HT1080 (cell line): Measurements from ENCODE around the gene GRHPR. TPM values are rescaled to one million over a fixed set of nuclear protein-coding genes. Genes with fewer than 3 reads are reported as not detected.
"Not testable (repeated sequence)": the region's sequence is repeated elsewhere in the genome, so short reads cannot be mapped to it uniquely, and the experiment has no call there.

Source experiments
- DNase-seq: peaks from one replicate; pipeline ENCODE4 v3.0.0-alpha.2; 2015; ENCODE audit warnings: low read depth
- total RNA-seq: library from RNA; depleted of rRNA; stranded (reverse); fragments of >200 nt; shearing (Covaris generic); gene quantifications from 2 replicates; pipeline ENCODE4 v1.2.3, GENCODE V29; 2014

The GRHPR gene
- total RNA-seq, 1 experiment from 2014 or later, result 149 TPM

DNA sequence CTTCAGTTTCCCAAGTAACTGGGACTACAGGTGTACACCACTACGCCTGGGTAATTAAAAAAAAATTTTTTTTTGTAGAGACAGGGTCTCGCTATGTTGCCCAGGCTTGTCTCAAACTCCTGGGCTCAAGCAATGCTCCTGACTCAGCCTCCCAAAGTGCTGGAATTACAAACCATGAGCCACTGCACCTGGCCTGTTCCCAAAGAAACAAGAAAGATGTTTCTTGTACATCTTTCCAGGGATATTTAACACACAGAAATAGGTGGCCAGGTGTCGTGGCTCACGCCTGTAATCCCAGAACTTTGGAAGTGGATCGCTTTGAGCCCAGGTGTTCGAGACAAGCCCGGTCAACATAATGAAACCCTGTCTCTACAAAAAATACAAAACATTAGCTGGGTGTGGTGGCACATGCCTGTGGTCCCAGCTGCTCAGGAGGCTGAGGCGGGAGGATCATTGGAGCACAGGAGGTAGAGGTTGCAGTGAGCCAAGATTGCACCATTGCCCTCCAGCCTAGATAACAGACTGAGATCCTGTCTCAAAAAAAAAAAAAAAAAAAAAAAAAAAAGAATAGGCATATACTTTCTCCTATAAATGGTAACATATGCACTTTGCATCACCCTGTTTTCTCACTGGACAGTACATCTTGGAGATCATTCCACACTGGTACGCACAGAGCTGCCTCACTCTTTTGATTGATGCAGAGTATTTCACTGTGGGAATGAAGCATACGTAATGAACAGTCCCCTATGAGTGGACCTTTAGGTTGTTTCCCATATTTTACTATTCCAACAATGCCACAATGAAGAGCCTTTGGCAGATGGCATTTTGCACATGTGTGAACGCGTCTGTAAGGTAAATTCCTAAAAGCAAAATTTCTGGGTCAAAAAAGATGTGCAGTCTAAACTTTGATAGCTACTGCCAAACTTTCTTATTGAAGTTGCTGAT, 2.0 kb upstream of the GRHPR start:
- DNase-seq, result no peak

DNA sequence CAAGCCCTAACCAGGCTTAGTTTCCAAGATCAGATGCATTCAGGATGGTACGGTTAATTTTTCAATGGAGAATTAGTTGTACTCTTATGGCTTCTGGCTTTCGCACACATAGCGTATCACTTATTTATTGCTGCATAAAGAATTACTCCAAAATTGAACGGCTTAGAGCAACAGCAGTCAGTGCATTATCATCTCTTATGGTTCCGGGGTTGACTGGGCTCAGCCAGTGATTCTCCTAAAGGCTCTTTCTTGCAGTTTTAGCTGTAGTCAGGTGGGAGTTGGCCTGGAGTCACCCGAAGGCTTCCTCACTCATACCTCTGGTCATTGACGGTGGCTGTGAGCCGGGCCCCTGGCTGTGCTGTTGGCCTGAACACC, 595 bp upstream of the GRHPR start:
- DNase-seq, result no peak

DNA sequence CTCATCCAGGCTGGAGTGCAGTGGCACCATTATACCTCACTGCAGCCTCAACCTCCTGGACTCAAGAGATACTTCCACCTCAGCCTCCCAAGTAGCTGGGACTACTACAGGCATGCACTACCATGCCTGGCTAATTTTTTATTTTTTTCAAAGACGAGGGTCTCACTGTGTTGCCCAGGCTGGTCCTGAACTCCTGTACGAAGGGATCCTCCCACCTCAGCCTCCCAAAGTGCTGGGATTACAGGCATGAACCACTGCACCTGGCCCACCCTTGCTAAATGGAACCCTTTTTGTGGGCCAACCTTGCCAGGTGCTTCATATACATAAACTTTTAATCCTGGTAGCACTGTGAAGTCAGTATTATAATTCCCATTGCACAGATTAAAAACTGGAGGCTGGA, 1.0 kb downstream of the GRHPR start:
- DNase-seq, result no peak

DNA sequence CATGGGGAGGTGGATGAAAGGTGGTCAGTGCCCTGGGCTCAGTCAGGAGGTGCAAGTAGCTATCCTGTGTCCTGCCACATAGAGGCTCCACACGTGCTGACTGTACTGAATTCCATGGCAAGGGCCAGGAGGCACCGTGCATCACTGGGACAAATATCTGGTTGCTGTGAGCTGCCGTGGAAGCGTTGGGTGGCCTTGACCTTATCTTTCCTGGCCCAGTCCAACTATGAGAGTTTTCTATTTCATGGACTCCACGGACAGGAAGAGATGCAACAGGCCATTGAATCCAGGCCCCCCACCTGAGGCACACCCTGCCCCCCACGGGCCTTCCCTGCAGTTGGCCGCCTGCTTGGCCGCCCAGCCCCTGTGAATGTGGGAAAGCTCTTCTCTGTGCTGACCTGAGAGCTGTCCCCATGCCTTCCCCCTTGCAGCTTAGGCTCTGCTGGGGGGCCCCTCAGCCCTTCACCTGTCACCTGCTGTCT, 1.7 kb downstream of the GRHPR start:
- no peak for DNase-seq

DNA sequence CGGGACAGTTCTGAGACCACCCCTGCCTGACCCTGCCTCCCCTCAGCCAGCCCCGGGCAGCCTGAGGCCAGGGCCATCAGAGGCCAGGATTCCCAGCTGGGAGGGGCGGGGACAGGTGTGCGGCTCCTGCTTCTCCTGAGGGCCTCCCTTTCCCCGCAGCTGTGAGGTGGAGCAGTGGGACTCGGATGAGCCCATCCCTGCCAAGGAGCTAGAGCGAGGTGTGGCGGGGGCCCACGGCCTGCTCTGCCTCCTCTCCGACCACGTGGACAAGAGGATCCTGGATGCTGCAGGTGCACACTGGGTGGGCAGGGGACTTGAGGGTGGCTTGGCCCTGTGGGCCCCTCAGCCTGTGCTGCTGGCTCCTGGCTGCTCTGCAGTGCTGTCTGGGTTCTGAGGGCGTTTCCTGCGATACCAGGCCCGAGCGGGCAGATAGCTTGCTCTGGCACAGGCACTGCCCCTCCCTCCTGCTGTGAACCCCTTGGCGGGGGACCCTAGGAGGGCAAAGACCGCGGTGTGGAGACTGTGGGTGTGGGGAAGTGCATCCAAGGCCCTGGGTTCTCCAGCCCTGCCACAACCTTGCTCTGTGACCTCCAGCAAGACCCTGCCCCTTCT, 2.3 kb downstream of the GRHPR start:
- DNase-seq, result no peak

DNA sequence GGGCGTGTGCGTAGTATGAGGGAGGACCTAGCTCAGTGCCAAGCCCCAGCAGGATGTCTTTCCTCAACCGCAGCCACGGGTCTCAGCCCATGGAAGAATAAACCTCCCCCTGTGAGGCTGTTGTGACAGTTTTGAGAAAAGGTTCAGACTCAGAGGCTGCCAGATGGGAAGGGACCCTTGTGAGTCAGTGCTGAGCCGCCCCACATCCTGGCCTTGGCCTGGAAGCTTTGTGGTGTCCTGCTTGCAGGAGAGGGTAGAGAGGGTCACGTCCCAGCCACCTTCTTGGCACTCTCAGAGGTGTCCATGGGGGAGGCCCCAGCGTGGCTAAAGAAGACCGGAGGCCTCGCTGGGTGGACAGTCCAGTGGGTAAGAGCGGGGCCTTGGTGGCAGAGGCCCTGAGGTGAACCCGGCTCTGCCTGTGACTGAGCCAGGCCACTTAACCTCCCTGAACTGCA, 2.8 kb downstream of the GRHPR start:
- no peak for DNase-seq

DNA sequence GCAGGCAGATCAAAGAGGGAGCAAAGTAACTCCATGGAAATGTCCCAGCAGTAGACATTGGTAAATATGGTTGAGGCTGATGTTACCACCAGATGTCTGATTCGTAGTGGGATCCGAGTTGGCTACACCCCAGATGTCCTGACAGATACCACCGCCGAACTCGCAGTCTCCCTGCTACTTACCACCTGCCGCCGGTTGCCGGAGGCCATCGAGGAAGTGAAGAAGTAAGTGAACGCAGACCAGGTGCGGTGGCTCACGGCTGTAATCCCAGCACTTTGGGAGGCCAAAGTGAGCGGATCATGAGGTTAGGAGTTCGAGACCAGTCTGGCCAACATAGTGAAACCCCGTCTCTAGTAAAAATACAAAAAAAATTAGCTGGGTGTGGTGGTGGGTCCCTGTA, 3.9 kb downstream of the GRHPR start:
- not testable (repeated sequence) for DNase-seq

DNA sequence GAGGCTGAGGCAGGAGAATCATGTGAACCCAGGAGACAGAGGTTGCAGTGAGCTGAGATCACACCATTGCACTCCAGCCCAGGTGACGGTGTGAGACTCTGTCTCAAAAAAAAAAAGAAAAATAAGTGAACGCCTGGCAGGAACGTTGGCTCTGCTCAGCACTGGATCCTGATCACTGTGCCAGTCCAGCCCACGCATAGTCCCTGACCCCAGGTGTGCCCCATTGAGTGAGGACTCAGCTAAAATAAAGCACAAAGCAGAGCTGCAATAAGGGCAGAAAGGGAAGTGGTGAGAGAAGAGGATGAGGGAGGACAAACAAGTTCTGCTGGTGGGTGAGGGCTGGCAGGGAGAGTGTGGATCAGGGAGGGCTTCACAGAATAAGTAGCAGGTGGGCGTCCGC, 4.3 kb downstream of the GRHPR start:
- no peak for DNase-seq

DNA sequence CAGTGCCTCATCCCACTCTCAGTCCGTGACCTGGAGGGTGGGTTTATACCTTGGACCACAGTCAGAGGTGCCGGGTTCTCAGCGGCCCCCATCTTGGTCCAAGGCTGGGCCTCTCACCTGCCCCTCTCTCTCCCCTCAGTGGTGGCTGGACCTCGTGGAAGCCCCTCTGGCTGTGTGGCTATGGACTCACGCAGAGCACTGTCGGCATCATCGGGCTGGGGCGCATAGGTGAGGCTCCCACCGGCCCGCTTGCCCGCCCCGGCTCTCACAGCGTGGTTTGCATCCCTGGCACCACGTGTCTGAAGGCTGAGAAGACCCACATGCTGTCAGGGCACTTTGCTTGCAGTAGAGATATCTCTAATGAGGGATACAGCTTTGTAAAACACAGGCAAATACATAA, 5.8 kb downstream of the GRHPR start:
- DNase-seq, result no peak

DNA sequence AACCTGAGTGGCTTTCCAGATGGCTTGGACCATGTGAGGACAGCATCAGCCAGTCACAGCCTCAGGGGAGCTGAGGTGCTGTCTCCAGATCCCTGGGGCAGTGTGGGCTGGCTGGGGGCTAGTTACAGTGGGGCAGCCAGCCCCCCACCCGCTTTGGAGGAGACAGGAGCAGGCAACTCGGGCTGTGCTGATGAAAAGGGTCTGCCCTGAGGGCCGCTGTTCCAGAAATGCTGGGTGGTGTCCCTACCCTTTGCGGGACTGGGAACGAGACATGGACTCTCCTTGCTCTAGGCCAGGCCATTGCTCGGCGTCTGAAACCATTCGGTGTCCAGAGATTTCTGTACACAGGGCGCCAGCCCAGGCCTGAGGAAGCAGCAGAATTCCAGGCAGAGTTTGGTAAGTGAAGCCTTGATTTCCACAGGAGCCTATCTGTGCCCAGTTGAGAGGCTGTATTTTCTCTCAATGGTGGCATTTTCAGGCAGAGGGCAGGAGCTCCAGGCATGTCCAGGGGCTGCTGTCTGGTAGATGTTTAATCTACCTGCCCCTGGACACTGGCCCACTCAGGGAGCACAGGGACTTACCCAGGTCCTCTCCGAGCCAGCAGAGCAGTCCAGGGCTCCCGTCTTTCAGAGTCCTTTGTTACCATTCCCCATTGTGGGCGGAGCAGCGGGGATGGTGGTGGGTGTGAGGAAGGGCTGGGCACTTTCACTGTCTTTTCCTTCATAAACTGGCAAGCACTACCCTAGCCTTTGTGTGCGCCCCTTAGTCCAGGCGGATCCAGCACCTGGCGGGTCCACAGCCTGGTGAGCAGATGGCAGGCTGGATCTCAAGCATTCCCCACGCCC, 7.2 kb downstream of the GRHPR start:
- DNase-seq, result no peak

DNA sequence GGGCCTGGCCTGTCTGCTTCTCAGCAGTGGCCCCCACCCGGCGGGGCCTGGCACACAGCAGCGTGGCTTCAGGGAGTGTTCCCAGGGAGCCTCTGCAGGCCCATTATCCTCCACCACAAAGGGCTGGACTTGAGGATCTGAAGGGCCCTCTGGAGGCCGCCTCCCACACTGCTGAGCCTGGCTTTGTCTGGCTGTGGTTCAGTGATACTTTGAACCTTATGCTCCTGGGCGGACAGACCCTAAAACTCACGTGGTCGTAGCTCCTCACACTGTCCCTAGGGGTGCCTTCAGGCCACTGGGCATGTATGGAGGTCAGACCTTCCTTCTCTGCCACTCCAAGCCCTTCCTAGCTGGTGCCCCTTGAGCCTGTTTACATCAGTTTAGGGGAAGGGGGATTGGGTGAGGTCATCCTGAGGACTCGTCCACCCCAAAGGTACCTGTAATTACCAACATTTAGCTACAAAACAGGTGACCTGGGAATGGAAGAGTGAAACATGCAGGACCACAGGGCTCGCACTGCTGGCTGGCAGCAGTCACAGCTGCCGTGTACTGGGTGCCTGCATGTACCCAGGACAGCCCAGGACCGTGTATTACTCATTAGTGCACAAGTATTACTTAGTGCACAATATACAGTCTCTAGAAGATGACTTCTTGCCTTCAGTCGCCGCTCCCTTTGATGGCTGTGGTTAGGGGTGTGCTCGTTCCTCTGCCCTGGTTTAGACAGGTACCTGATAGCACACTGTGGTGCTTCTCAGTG, 8.5 kb downstream of the GRHPR start:
- DNase-seq, result no peak

DNA sequence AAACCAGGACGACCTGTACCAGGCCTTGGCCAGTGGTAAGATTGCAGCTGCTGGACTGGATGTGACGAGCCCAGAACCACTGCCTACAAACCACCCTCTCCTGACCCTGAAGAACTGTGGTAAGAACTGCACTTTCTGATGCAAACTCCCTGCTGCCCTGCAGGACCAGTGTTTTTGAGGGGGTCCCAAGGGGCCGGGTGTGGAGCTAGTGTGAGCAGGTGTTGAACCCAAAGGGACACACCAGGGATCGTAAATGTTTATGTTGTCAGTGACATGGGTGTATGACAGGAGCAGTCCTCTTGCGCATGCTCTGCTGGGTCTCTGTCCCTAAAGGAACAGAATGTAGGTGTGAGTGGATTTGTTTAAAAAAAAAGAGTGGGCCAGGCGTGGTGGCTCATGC, 9.5 kb downstream of the GRHPR start:
- DNase-seq, result no peak

DNA sequence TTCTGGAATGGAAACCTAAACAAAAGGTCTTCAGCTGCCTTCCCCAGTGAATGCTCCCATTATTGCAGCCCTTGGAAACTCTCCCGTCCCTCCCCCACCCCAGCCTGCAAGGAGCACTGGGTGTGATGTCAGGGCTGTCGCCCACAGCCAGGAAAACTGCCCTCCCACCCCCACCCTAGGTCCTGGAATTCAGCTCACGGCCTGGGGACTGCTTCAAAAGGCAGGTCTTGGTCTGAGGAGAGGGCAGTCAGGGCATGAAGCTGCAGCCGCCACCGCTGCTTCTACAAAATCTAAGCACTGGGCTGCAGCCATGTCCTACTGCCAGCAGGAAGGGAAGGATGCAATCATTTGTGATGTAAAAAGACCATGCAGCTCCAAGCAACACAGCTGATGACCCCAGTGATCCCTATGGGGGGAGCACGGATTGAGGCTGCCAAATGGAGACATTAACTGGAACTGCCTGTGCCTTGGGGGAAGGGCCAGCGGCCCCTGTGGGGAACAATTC, 11.4 kb downstream of the GRHPR start:
- no peak for DNase-seq

DNA sequence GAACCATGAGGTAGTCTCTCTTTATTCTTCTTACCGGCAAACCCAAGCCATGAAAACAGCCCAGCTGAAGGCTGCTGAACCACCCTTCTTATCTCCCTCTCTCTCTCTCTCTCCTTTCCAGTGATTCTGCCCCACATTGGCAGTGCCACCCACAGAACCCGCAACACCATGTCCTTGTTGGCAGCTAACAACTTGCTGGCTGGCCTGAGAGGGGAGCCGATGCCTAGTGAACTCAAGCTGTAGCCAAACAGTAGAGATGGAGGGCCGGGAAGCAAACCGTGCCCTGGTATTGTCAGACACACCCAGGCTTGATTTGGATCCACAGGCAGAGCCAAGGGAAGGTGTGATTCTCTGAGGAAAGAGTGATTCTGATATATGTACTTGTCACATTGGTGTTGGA, 14.0 kb downstream of the GRHPR start:
- DNase-seq, result no peak

DNA sequence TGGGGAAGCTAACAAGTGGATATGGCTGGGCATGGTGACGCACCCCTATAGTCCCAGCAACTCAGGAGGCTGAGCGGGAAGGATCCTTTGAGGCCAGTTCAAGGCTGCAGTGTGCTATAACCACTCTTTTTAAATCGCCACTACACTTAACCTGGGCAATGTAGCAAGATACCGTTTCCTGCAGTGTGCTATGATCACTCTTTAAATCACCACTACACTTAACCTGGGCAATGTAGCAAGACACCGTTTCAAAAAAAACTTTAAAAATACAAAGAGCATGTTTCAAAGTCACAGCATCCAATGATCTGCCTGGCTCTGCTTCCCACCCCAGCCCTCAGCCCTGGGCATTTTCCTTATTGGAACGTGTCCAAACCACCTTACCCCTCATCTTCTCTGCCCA, 14.5 kb downstream of the GRHPR start:
- DNase-seq, result no peak

DNA sequence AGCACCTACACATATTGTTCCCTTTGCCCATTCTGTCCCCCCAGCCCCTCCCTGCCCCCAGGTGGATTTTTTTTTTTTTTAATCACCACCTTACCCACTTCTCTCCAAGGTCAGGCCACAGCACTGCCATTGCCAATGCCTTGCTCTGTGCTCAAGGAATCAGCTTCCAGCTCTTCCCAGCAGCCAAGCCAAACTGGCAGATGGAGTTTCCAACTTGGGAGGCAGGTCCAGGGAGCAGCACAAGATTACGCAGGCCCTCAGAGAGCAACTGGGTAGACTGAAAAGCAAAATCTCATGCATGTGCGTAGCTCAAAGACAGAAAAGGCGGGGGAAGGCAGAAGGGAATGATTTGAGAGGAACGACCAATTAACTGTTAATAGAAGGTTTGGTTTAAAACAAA, 15.1 kb downstream of the GRHPR start:
- no peak for DNase-seq

DNA sequence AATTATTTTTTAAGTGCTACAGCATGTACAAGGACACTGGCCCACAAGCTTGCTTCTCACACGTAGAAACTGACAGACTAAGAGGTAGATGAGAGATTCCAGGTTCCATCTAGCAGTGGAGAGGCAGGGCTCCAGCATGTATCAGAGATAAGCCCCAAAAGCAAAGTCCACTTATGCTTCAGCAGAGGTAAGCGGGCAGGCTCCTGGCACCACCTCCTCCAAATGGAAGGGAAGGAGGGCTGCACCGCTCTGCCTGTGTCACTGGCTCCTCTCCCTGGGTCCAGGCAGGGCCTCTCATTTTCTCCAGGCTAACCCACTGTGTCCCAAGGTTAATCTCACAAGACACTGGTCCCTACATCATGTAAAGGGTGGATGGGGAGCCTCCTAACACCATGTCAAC, 15.9 kb downstream of the GRHPR start:
- no peak for DNase-seq

DNA sequence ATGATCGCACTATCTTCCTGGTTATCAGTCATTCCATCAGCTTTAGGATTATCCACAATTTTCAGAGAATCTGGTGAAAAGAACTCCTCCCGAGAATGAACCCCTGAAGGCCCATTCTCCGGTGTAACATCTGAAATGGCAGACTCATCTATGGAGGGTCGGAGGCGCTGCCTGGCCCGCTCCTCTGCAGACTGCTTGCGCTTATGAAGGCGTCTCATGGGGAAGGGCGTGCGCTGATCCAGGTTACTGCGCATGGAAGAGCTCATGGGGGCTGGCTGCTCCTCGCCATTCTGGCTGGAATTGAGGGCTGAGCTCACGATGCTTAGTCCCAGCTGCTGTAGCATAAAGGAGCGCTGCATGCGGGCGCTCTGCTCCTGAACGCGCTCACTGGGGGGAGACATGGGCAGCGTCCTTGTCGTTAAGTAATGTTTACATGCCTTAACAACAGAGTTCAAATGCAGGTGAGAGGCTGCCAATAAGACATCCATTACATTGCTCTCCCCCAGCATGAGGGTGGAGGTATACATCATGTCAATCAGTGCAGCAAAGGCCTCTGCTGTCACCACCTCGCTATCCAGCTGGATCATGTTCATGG, 19.4 kb downstream of the GRHPR start:
- no peak for DNase-seq

DNA sequence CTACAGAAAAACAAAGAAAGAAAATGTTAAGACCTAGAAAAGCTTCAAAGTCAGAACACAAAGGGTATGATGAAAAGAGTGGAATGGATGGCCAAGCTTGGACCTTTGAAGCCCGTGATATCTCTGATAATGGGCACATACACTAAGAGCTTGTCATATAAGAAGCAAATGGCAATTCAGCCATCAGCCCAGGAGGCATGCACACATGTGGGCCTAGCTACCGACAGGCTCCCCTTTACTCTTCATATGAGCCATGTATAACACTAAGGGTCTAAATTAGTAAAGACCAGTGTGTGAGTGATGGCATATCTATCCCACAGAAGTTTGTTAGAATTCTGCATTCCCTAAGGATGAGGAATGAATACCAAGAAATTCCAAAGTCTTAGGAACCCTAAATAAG, 20.1 kb downstream of the GRHPR start:
- DNase-seq, result no peak

DNA sequence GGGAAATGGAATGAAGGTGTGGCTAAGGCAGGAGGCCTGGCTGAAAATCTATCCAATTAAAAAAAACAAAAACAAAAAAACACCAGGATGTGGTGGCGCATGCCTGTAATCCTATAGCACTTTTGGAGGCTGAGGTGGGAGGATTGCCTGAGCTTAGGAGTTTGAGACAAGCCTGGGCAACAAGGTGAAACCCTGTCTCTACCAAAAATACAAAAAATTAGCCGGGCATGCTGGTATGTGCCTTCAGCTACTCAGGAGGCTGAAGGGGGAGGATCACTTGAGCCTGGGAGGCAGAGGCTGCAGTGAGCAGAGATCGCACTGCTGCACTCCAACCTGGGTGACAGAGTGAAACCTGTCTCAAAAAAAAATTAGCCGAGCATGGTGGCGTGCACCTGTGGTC, 21.1 kb downstream of the GRHPR start:
- DNase-seq, result no peak

DNA sequence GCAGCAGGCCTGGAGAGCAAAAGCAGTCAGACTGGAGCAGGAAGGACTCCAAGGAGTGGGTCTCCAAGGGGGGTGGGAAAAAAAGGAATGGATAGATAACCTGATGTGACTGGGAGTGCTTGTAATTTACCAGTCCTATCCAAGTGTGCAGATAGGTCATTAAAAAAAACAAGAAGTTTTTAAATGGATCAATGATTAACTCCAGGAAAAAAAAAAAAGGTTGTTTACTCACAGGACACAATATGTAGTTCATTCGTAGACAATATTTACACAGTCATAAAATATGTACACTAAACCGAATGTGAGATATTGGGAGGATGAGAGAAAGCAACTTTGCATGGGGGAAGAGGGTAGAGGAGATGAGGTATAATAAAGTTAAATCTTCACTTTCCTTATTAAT, 22.4 kb downstream of the GRHPR start:
- DNase-seq, result no peak
